WTC11 (cell line): ENCODE measurements around the gene IMP3.

Experiments used
- ELF4 ChIP-seq: sonication (generic); formaldehyde crosslinking; IDR thresholded peaks from 2 replicates; pipeline ENCODE4 v1.8.1; 2022; ENCODE audit warnings: low read depth, mild to moderate bottlenecking, moderate library complexity, missing genetic modification reagents
- TF ChIP-seq, protein P1 (sequence below): fragments of 200-600 bp; IDR thresholded peaks from 2 replicates; pipeline ENCODE4 v1.8.0; 2022; ENCODE audit warnings: antibody characterized with exemption
- TF ChIP-seq, protein P2 (sequence below): sonication (generic); formaldehyde crosslinking; IDR thresholded peaks from 2 replicates; pipeline ENCODE4 v1.8.0; 2022; ENCODE audit warnings: missing genetic modification reagents

DNA sequence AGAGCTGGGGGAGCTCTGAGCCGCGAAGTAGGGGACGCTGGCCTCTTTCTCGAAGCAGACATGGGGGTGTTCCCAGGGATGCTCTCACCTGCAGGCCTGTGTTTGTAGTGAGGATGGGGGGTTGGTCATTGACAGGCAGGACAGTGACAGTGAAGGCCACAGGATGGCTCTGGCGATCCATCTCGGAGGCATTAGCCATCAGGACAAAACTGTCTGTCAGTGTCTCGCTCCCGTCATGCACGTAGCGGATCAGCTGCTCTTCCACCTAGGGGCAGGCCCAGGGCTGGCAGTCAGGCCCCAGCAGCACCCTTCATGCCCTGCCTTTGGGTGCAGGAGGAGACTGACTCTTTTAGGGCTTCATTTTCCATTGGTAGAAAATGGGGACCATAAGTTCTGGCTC, 44.6 kb upstream of the IMP3 start:
- TF ChIP-seq, protein P1, sequence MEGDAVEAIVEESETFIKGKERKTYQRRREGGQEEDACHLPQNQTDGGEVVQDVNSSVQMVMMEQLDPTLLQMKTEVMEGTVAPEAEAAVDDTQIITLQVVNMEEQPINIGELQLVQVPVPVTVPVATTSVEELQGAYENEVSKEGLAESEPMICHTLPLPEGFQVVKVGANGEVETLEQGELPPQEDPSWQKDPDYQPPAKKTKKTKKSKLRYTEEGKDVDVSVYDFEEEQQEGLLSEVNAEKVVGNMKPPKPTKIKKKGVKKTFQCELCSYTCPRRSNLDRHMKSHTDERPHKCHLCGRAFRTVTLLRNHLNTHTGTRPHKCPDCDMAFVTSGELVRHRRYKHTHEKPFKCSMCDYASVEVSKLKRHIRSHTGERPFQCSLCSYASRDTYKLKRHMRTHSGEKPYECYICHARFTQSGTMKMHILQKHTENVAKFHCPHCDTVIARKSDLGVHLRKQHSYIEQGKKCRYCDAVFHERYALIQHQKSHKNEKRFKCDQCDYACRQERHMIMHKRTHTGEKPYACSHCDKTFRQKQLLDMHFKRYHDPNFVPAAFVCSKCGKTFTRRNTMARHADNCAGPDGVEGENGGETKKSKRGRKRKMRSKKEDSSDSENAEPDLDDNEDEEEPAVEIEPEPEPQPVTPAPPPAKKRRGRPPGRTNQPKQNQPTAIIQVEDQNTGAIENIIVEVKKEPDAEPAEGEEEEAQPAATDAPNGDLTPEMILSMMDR, result no peak
- TF ChIP-seq, protein P2, sequence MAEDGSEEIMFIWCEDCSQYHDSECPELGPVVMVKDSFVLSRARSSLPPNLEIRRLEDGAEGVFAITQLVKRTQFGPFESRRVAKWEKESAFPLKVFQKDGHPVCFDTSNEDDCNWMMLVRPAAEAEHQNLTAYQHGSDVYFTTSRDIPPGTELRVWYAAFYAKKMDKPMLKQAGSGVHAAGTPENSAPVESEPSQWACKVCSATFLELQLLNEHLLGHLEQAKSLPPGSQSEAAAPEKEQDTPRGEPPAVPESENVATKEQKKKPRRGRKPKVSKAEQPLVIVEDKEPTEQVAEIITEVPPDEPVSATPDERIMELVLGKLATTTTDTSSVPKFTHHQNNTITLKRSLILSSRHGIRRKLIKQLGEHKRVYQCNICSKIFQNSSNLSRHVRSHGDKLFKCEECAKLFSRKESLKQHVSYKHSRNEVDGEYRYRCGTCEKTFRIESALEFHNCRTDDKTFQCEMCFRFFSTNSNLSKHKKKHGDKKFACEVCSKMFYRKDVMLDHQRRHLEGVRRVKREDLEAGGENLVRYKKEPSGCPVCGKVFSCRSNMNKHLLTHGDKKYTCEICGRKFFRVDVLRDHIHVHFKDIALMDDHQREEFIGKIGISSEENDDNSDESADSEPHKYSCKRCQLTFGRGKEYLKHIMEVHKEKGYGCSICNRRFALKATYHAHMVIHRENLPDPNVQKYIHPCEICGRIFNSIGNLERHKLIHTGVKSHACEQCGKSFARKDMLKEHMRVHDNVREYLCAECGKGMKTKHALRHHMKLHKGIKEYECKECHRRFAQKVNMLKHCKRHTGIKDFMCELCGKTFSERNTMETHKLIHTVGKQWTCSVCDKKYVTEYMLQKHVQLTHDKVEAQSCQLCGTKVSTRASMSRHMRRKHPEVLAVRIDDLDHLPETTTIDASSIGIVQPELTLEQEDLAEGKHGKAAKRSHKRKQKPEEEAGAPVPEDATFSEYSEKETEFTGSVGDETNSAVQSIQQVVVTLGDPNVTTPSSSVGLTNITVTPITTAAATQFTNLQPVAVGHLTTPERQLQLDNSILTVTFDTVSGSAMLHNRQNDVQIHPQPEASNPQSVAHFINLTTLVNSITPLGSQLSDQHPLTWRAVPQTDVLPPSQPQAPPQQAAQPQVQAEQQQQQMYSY (CRISPR knock-in tag), result no peak
- TF ChIP-seq ELF4 (CRISPR knock-in tag), result no peak
